DND-41 (cell line): Measurements from ENCODE around the gene NBEAL2.

Experiments used
- ATAC-seq: fragments of 200-7000 bp; cut with Tn5 transposase; 3 replicates; pipeline ENCODE4 v1.9.1; 2021; ENCODE audit warnings: low read depth; ENCODE audit not compliant: insufficient read depth
- DNase-seq: peaks from one replicate; pipeline ENCODE4 v3.0.0-alpha.2; 2020
- H2AFZ ChIP-seq: 2 replicates; pipeline ENCODE4 v1.6.0; 2012; ENCODE audit warnings: low read depth, low read length
- H3K27ac ChIP-seq: 2 replicates; pipeline ENCODE4 v1.5.1; 2012; ENCODE audit warnings: low read length, inconsistent platforms
- H3K27me3 ChIP-seq: fragments of 200-600 bp; sonication (generic); 2 replicates; pipeline ENCODE4 v1.6.0; 2012; ENCODE audit warnings: low read length, mild to moderate bottlenecking, inconsistent platforms; ENCODE audit not compliant: insufficient read depth, poor library complexity
- H3K36me3 ChIP-seq: 2 replicates; pipeline ENCODE4 v1.5.1; 2012; ENCODE audit warnings: low read length, inconsistent platforms; ENCODE audit not compliant: insufficient read depth
- H3K4me1 ChIP-seq: 2 replicates; pipeline ENCODE4 v1.5.1; 2012; ENCODE audit warnings: mild to moderate bottlenecking, low read length; ENCODE audit not compliant: insufficient read depth
- H3K4me2 ChIP-seq: 2 replicates; pipeline ENCODE4 v1.6.0; 2012; ENCODE audit warnings: mild to moderate bottlenecking, moderate library complexity, low read length, inconsistent platforms; ENCODE audit not compliant: insufficient read depth
- H3K4me3 ChIP-seq, 2 experiments: fragments of 200-600 bp in 1 of 2; shearing (Covaris generic) in 1 of 2; 2 replicates each; pipeline ENCODE4 v1.5.1; 2012 to 2016; ENCODE audit warnings: inconsistent platforms in 2 of 2, low read length in 2 of 2, mild to moderate bottlenecking in 2 of 2, low read depth in 1 of 2, moderate library complexity in 1 of 2
- H3K79me2 ChIP-seq: 2 replicates; pipeline ENCODE4 v1.6.0; 2012; ENCODE audit warnings: low read length, inconsistent platforms; ENCODE audit not compliant: insufficient read depth
- H3K9ac ChIP-seq: 2 replicates; pipeline ENCODE4 v1.6.0; 2012; ENCODE audit warnings: low read depth, mild to moderate bottlenecking, inconsistent platforms, low read length, moderate library complexity
- H3K9me3 ChIP-seq: 2 replicates; pipeline ENCODE4 v1.5.1; 2012; ENCODE audit warnings: low read length, moderate library complexity, mild to moderate bottlenecking, inconsistent platforms; ENCODE audit not compliant: insufficient read depth, severe bottlenecking
- H4K20me1 ChIP-seq: 2 replicates; pipeline ENCODE4 v1.6.0; 2012; ENCODE audit warnings: low read length; ENCODE audit not compliant: insufficient read depth
- CTCF ChIP-seq: IDR thresholded peaks from 2 replicates; pipeline ENCODE4 v1.5.1; 2012; ENCODE audit warnings: borderline replicate concordance, low read length, moderate library complexity, mild to moderate bottlenecking; ENCODE audit not compliant: poor library complexity, severe bottlenecking; ENCODE audit errors: extremely low read depth
- EZH2 ChIP-seq: IDR thresholded peaks from 3 replicates; pipeline ENCODE4 v1.6.1; 2012; ENCODE audit warnings: borderline replicate concordance, low read depth, mild to moderate bottlenecking, moderate library complexity, low read length, inconsistent platforms; ENCODE audit not compliant: severe bottlenecking

NBEAL2 gene

GRCh38 chr3:46948830-46949671 lies 30.4 kb upstream of the NBEAL2 start:
- TF ChIP-seq CTCF (no peak), EZH2 (no peak)
- no peak for ATAC-seq
- Histone ChIP-seq H3K9me3 (no peaks in the 10 kb centered on the region), H2AFZ (no peak overlapping the region), H4K20me1 (peaks cover 87% of the 10 kb centered on the region), H3K27ac (peak overlapping the region; percentile 69), H3K36me3 (peaks cover 46% of the 10 kb centered on the region), H3K4me1 (peaks cover 60% of the 10 kb centered on the region), H3K27me3 (no peaks in the 10 kb centered on the region), H3K9ac (no peak overlapping the region), H3K79me2 (peaks cover 97% of the 10 kb centered on the region), H3K4me2 (no peak overlapping the region), H3K4me3 (no peak overlapping the region)
- no peak for DNase-seq

- TF ChIP-seq EZH2 = no peak
- no peak for TF ChIP-seq CTCF
- H3K27ac ChIP-seq = peak overlapping the region; percentile 30; the same call in 1 of the 2 replicates
- H3K9me3 ChIP-seq = no peaks in the 10 kb centered on the region
- H4K20me1 ChIP-seq = peaks cover 78% of the 10 kb centered on the region
- H3K4me3 ChIP-seq = no peak overlapping the region
- DNase-seq (no peak), ATAC-seq (no peak)
- H3K9ac ChIP-seq = no peak overlapping the region
- H3K79me2 ChIP-seq = peaks cover 97% of the 10 kb centered on the region
- peaks cover 42% of the 10 kb centered on the region for H3K36me3 ChIP-seq
- H3K4me2 ChIP-seq = no peak overlapping the region
- no peaks in the 10 kb centered on the region for H3K27me3 ChIP-seq
- H3K4me1 ChIP-seq = peaks cover 72% of the 10 kb centered on the region
- no peak overlapping the region for H2AFZ ChIP-seq
Measured at GRCh38 chr3:46950177-46950576, 29.3 kb upstream of the NBEAL2 start.

DNA sequence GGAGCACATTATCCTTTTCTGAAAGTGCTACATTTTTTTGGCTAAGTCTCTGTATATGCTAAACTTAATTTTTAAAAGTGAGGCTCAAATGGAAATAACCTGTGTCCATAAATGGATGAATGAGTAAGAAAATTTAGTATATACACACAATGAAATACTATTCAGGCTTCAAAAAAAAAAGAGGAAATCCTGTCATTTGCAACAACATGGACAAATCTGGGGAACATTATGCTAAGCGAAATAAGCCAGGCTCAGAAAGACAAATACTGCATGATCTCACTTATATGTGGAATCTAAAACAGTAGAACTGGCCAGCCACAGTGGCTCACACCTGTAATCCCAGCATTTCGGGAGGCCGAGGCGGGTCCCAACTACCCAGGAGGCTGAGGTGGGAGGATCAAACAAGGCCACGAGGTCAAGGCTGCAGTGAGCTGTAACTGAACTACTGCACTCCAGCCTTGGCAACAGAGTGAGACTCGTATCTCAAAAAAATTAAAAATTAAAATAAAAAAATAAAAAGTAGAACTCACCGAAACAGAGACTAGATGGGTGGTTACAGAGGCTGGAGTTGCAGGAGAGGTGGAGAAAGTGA lies 28.7 kb upstream of the NBEAL2 start:
- no peaks in the 10 kb centered on the region for H3K27me3 ChIP-seq
- H3K9me3 ChIP-seq = no peaks in the 10 kb centered on the region
- H3K4me3 ChIP-seq = no peak overlapping the region
- peaks cover 38% of the 10 kb centered on the region for H3K36me3 ChIP-seq
- H3K9ac ChIP-seq = no peak overlapping the region
- DNase-seq (no peak), ATAC-seq (no peak)
- 0 out of 2 replicates have a peak overlapping the region, but pooled peaks have one; percentile 30 for H3K27ac ChIP-seq
- H2AFZ ChIP-seq = no peak overlapping the region
- H3K4me1 ChIP-seq = peaks cover 77% of the 10 kb centered on the region
- TF ChIP-seq EZH2 = no peak
- no peak for TF ChIP-seq CTCF
- no peak overlapping the region for H3K4me2 ChIP-seq
- peaks cover 74% of the 10 kb centered on the region for H4K20me1 ChIP-seq
- H3K79me2 ChIP-seq = peaks cover 97% of the 10 kb centered on the region
